CD4-positive, alpha-beta T cell treated with Interleukin-1 beta for 1 hour (primary cell): ENCODE measurements around the gene DPYSL3.

Source experiments
- DNase-seq, 2 donors: peaks; one replicate each; pipeline ENCODE4 v3.0.0-alpha.2; 2020 to 2022

Gene DPYSL3

DNA sequence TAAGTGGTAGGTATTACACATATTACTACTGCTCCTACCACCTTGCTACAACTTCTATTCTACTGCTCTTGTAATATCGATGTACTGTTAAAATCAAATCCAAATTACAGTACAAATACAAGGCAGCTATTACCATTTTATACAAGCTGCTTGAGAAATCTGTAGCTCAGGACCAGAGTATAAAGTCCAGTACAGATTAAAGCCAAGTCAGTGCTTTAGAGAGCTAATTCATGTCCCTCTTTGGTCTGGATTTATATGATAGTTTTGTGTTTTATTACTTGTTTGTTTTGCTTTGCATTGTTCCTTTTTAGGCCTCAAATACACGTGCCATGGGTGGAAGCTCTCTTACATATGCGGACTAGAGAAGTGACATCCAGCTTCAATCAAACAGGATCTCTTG, 75.8 kb downstream of the DPYSL3 start:
- DNase-seq, result no peak

DNA sequence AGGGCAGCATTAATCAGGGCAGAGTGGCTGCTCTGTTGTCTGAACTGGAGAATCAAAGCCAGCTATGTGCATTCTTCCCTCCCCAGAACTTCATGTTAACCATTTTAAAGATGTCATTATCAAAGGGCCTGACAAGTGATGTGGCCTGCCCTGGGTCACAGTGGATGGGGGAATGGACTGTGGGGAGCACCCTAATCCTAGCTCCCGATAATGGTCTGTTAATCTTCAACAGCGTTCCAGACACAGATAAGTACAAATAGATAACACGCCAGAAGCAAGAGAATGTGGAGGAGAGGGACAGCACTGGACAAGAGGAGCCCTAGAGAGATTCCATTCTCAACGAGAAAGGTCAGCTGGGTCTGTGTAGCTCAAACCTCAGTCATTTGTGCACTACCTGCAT, 77.5 kb downstream of the DPYSL3 start:
- no peak for DNase-seq

DNA sequence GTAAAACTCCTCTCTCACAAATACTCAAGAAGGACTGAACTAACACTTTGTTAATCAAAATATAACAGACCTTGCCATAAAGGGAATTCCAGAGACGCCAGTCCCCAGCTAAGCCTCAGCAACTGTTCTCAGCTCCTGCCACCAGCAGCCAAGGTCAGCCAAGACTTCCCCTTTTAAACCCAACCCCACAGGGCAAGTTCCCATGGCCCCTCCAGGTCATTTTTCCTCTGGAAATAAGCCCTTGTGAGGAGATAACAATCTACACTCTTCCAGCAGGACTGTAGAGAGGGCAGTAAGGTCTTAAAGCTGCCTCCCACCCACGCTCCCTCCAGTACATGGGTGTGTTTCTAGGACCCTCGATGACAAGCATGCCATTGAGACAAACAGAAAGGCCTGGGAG, 78.3 kb downstream of the DPYSL3 start:
- no peak for DNase-seq

DNA sequence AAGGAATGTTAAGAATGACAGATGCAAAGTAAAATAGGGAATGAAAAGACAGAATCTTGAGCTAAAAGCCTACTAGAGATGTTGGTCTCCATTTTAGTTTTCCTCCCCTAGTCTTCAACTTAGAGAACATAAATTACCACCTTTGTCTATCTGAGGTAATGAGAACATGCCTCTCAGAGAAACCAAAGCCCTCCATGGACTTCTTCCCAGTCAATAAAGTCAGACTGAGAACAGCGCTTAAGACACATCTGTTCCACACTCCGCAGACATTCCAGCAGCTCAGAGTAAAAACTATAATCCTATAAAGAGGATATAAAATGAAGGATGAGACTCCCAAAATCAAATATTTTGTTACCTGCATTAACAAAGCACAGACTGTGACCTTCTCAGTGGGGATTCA, 79.2 kb downstream of the DPYSL3 start:
- no peak for DNase-seq

DNA sequence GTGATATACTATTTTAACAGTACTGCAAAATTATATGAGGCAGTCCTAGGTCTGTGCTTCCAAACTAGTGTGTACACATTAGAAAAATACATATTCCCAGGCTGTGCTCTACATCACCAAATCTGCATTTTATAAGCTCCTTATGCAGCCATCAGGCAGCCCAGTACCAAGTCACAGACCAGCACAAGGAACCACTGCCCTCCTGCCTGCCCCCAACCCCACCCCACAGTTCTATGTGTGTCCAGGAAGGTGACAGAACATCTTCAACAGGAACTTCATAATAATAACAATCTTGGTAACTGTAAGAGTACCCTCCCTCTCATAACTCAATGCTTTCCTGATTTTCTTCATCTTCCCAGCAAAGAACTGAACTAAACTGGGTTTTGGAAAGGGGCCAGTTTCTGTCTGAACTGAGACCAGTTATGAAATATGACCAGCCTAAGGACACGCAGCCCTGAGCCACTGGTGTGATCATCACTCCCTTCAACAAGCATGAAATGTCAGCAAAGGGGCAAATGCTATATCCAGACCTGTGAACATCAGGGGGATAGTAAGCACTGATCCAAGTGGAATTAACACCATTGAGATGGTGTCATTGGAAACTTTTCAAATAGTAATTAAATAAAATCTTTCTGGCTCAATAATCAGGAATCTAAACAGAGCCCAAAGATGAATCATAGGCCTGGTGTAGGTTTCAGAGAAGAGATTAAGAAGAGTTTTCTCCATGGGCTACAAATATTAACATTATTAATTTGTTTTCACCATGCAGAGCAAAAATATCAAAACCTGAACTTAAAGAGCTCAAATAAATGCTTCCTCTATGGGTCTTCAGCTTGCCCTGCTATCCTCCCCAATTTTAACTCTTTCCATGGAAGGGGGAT, 82.1 kb downstream of the DPYSL3 start:
- DNase-seq, result no peak

DNA sequence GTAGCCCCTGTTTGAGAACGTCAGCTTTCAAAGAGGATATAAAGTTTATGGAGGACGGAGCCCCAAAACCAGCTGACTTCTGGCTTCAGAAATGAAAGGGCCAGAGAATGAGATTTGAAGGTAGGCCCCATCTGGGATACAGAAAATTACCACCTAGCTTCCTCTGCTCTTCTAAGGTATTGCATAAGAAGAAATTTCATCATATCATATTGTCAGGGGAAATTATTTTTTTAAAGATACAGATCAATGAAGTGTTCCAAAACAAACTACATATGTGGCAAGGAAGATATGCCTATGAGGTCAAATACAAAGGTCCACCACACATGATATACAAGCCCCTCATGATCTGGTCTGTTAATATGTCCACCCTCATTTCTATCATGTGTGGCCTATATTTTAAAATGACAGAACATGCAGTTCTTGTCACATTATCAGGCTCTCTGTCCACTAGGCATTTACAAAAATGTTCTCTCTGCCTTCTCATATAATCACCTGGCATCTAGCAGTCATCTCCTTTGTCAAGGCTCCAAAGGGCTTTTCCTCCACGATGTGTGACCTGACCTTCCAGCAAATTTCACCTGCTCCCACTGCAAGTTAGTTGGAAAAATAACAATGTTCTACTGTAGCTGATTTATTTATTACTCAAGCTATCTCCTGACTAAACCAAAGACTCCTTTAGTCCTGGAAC, 83.1 kb downstream of the DPYSL3 start:
- DNase-seq, result no peak

DNA sequence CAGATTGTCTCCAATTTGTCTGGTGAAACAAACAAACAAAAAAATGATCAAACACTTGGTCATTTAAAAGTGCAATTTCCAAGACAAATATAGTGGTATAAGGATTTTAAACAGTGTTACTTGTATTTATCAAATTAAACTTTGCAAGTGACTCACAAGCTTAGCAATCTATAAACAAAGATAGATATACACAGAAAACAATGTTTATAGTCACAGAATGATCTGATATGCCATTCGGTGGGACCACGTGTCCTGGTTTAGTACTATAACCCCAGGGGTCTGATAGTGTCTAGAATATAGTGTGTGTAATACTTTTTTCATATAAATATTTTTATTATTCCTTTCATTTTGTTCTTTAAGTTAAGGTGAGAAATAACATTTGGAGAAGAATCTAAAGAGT, 91.3 kb downstream of the DPYSL3 start:
- DNase-seq, result no peak

DNA sequence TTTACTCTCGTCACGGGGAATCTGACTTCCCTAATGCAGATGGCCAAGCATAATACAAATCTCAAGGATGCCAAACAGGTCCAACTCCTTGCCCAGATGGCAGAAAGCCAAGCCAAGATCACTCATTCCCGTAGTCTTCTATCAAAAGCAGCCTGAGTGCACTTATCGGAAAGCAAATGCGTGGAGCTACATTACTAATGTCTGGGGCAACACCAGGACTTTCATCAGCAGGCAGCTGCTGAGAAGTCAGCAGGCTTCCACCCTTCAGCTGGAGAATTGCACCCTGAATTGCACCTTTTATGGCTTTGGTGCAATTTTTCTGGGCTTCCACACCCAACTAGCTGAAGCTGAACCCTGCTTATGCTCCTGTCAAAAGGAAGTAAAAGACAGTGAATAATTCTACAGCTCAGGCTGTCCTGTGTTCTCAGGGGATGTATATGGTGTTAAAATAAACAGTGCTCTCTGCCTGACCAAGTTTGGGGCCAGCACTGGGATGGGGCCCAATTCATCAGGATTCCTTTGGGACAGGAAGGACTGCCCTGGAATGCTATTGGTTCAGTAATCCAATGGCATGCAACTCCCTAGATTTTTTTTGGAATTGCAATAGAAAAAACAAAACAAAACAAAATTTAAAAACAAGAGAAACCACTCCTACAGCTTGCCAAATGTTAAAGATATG, 92.6 kb downstream of the DPYSL3 start:
- DNase-seq, result no peak

DNA sequence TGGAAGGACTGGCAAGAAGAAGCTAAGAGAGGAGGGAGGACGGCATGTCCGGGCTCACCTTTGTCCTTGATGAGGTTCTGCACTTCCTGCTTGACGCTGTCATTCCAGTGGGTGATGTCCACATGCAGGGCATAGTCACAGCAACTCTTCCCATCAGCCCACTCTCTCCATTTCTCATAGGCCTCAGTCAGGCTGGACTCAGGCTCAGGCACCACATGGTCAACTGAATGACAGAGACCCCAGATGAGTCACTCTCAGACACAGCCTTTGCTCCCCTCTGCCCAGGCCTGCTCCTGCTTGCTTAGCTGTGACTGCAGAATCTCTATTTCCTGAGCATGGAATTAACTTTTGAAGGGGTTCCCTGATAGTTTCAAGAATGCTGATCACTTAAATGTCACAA, 94.2 kb downstream of the DPYSL3 start:
- DNase-seq, result no peak

DNA sequence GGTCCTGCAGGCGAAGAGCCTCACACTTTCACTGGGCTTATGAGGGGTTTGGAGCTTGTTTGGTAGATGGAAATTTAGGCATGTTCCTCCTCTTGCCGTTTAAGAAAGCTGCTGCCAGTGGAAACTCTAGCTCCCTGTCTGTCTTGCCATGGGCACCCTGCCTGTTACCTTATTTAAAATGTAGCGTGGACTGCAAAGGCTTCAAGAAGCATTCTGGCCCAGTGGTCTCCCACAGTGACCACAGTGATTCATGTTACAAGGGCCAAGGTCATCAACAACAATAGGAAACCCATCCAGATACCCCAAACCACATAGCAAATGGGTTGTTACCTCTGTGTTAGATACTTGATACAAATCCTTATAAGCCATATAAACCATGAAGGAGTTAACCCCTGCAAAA, 96.6 kb downstream of the DPYSL3 start:
- no peak for DNase-seq

DNA sequence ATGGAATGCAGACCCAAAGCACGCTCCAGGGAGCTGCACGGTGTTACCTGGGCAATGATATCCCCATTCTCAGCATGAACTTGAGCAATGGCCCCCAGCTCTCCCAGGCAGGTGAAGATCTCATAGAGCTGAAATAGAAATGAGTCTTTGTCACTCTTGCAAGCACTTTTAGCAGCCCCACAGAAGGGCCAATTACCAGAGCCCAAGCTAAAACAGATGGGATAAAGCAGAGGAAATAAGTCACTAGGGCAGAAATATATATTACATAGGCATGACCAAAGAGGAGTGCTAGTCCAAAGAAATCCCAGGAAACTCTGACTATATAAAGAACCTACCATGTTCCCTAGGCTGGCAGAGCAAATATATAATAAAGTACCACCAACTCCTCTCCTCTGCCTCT, 97.3 kb downstream of the DPYSL3 start:
- DNase-seq, result no peak

DNA sequence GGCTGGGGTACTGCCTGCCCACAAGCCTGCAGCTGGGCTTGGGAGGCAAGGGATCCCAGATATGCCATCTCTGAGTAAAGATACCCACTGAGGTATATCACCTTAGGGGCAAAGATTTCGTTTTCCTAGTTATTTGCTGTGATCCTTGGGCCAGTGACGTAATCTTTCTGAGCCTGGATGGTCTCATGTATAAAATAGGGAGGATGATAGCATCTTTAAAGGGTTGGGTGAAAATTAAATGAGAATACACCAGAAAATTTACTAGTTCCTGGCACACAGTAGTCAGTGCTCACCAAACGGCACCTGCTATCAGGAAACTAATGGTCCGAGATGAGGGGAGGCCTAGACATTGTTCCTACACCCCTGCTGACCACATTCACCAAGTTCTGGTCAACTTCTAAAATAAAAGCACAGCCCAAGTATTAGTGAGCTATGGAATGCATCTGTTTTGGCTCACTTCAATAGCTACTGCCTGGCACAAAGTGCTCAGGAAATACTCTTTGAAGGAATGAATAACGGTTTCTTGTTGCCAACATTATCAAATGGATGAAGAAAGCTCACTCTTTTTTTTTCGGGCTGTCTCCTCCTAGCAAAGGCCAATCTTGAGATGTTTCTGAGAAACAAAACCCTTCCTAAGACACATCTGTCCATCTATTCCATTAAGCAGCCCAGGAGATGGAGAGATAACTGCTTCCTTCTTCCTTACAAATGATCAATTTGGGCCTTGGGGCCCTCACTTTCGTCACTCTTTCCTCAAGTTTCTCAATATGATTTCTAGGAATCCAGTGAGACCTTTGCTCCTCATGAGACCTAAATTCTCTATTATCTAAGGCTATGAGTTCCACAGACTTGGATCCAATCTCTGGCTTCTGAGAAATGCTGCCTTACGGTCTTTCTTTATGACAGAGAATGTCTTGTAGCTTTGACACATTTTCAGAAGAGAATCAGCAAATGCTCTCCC, 98.2 kb downstream of the DPYSL3 start:
- DNase-seq, result no peak

DNA sequence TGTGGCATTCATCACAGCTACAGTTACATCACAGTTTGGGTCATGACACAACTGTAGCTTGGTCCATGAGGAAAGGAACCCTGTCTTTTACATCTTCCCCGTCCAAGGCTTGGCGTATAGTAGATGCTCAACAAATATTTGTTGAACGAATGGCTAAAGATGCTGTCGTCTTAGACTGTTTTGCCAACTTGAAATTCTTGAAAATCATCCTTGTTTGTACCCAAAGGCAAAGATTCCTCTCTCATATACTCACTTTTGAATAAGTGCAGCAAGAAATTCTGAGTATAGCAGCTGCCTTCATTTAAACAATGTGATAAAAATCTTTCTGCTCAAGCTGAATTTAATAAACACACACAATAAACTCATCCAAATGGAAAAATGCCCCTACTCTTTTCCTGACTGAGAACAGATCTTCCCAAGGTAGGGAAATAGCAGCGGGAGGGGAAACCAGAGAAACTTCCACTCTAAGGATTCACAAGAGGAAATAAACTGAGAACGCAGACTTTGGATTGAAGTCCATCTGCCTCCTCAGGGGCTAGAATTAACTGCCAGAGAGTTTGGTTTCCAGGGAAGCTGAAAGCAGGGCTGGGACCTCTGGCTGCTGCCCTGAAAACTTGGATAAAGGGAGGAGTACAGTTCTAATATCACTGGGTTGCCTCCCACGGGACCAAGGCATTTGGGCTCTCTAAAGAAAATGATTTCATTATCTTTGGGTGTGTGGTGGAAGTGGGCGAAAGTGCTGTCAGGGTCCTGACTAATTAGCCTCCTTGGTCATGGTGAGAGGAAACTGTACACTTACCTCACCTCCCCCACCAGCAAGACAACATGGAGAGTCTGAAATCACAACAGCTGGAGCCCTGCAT, 99.1 kb downstream of the DPYSL3 start:
- no peak for DNase-seq

DNA sequence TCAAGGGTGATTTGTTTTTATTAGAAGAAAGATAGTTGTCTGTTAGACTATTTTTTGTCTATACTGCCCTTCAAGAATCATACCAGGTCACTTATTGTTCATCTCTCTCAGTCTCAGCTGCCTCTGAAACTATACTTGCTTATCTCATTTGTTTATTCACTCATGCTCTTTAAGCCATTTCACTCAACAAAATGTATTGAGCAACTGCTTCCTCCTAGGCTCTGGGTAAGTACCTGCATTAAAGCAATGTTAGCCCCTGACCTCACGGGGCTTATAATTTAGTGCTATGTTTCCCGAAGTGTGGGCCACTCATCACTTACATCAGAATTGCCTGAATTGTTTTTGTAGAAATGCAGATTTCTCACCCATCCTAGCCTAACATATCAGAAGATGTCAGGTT, 100.9 kb downstream of the DPYSL3 start:
- no peak for DNase-seq

DNA sequence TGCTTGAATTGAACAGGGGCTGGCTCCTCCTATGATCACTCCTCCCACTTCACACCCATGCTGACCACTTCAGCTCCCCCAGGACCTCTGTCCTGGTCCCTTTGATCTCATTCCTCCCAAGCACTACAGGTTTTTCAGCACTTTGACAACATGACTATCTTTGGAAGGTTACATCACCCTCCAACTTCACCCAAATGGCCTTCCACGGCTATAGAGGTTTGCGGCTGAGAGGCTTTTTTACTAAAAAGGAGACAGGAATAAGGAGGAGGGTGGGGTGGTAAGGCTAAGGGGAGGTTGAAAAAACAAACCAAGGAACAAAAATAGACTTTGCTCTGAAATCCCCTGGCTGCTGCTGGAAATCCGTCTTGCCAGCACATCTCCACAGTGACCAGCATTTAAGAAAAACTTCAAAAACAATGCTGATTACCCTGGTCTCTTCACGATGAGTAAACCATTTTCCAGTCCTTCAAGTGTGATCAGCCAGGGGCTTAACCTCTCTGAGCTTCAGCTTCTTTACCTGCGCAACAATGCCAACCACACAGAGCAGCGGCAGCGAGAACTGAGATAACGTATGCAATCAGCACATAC, 102.7 kb downstream of the DPYSL3 start:
- no peak for DNase-seq

DNA sequence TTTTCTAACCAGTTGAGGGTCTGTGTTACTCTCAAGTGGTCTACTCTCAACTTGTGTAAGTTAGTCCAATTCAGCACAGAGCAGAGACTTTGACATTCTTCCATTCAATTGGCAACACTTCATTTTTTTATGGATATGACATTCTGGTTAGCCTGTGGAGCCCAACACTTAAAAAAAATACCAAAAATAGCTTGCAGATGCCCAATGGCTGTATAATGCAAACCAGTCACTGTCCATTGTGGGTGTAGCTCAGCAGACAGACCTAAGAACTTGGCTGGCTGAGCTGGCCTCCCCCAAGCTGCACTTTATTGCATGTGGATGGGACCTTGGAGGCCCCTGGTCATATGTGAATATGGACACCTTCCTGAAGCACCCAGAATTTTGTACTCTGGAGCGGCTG, 103.2 kb downstream of the DPYSL3 start:
- no peak for DNase-seq

DNA sequence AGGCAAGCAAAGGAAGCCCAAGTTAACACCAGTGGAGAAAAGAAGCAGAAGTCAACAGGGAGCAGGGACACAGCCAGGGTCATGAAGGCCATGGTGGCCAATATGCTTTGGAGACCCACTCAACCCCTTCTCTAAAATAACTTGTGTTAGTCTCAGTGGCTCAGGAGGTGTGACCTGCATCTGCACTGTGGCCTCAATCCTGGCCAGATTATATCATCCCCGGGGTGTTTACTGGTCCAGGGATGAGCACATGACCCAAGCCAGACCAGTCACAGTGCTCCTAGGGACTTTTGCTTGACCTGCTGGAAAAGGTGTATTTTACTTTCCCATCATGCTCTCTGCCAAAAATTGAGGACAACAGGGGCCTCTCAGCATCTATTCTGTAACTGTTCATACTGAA, 105.2 kb downstream of the DPYSL3 start:
- no peak for DNase-seq

DNA sequence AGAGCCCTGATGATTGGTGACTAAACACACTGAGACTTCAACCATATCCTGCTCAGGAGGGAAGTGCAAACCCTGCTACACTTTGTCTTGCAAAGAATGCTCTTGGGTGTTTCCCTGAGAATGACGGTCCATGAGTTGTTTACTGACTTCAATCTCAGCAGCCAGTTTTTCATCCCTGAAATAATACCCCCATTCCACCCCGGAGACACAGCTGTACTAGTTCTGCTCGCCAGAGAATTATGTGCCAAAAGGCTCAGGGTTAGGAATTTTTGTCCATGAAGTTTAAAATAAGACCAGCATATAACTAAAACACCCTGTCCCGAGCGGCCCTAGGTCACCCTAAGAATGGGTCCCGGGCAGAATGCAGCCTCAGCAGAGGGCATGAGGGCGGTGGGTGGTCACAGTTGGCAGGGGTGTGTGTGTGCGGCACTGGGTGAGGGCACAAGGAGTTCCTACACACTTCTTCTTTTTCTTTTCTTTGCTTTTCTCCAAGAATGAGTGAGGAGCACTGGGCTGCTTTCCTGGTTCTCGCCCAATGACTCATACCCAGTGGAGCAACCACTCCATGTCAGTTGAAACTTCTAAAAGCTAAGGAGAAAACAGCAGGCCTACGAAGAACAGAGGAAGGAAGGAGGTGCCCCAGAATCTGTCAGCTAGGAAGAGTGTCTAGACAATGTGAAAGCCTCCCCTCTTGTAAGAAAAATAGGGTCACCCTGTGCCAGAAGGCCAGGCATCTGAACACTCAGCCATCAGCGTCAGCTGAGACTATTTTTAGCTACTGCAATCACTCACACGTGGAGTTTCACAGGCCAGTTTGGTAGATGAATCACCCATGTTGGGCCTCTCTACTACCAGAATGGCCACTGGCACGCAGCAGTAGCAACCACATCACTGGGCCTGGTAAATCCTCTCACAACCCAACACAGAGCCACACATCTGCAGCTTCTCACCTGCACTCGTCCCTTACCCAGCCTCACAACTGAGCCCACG, 105.9 kb downstream of the DPYSL3 start:
- peak in 1 of 2 donors; percentile 20 for DNase-seq

DNA sequence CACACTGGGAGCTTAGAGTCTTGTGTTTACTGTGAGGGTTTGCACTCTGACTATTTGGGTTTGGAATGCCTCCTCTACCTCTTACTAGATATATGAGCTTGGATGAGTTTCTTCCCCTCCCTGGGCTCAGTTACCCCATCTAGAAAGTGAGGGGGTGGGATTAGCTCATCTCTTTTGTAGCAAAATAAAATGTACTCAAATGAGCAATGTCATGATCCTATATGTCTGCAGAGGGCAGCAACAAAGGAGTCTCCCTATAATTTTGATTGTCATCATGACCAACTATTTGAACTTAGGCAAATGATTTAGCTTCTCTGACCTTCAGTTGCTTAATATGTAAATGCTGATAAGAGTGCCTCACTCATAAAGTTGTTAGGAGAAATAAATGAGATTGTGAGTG, 109.0 kb downstream of the DPYSL3 start:
- no peak for DNase-seq
